Measurements from ENCODE around the gene NTRK3.

The NTRK3 gene

DNA sequence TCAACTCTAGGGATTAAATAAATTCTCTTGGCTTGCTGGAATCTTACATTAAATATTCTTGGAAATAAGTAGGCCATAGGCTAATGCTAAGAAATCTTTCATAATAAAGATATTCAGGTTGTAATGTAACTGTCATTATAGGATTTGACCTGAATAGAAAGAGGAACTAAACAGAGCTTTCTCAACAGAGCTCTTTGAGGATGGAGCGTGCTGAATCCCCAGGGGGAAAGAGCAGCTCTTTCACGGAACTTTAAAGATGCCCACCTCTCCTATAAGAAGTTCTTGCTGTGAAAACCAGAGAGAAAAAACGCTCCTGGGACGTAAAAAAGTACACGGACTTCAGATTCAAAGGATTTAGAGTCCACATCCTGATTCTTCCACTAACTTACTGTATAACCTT lies 77.9 kb downstream of the NTRK3 start:
- no peak for DNase-seq

DNA sequence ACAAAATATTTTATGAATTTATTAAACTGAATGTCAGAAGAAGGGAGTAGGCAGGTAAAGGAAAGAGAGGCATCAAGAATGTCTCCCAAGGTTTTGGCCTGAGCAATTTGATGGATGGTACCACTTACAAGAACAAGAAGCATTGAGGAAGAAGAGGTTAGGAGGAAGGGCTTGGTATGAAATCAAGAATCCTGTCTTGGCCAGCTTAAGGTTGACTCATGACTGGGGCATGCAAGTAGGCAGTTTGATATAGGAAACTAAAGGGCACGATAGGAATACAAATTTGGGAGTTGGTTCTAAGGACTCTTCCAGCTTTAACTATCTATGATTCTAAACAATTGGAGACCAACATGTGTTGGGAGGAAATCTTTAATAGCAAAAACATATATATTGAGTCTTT lies 79.1 kb downstream of the NTRK3 start:
- no peak for DNase-seq

- no peak for DNase-seq
Observed at GRCh38 chr15:88174571-88174970, 82.0 kb downstream of the NTRK3 start.

GRCh38 chr15:88166082-88166993 lies 90.2 kb downstream of the NTRK3 start:
- no peak for DNase-seq

- DNase-seq: no peak
Observed at GRCh38 chr15:88161636-88162035, 94.9 kb downstream of the NTRK3 start.

DNA sequence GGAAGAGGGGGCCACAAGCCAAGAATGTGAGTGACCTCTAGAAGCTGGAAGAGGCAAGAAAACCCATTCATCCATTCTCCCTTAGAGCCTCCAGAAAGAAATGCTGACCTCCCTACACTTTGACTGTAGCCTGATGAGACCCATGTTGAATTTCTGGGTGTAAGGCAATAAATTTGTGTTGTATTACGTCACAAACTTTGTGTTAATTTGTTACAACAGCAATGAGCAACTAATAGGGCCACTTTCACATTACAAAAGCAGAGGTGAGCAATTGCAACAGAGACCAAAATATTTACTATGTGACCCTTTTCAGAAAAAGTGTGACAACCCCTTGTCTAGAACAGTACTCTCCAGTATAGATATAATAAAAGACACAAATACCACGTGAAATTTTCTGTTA lies 101.2 kb downstream of the NTRK3 start:
- DNase-seq: no peak

GRCh38 chr15:88152672-88153071 lies 103.9 kb downstream of the NTRK3 start:
- DNase-seq: no peak

- no peak for DNase-seq
Observed at GRCh38 chr15:88147760-88148159, 108.8 kb downstream of the NTRK3 start.

DNA sequence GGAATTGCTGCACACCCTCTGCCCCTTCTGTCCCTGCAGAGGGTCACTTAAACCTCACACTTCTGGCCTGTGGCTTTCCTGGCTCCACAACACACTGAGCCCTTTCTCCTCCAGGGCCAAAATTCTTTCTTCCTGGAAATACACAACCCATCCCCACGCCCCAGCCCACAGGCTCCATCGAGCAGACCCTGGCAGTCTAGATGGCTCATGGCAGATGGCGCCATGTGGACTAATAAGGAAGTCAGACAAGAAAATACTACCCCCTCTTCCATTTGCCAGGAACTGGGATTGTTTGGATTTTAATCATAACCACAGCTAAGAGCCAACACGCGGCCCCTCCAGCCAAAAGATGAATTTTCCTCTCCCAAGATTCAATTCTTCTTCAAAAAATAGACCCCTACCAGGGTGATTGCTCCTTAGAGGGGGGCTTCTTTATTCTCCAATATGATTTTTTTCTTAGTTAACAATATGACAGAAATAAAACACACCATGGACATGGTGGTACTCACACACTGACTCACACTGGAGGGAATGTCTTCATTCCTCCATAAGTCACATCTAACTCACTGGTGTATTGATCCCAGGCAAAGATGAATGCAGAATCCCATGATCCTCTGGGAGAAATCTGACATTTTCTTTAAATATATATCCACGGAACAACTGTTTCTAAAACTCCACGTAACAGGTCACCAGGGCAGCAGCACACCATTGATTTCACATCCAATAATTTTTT lies 111.5 kb downstream of the NTRK3 start:
- no peak for DNase-seq

DNA sequence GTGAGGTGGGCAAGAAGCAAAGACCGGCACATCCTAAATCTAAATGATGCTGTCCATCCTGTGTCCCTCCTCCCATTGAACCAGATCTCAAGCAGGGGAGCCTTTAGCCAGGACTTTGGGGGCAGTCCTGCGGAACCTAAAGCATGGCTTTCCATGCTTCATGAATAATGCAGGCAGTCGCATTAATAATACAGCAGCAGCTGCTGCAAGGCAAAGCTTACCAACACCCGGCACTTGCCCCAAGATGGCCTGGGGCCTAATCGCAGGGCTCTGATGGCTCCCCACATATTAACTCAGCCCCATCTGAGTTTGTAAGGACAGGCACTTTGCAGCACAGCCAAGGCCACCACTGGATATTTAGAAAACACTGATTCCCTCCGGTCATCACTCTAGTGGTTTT lies 114.4 kb downstream of the NTRK3 start:
- DNase-seq: no peak

GRCh38 chr15:88141269-88141889 lies 115.2 kb downstream of the NTRK3 start:
- no peak for DNase-seq

GRCh38 chr15:88140398-88140797 lies 116.1 kb downstream of the NTRK3 start:
- no peak for DNase-seq

GRCh38 chr15:88139936-88140335 lies 116.6 kb downstream of the NTRK3 start:
- DNase-seq: no peak

GRCh38 chr15:88133795-88134194 lies 122.7 kb downstream of the NTRK3 start:
- no peak for DNase-seq

DNA sequence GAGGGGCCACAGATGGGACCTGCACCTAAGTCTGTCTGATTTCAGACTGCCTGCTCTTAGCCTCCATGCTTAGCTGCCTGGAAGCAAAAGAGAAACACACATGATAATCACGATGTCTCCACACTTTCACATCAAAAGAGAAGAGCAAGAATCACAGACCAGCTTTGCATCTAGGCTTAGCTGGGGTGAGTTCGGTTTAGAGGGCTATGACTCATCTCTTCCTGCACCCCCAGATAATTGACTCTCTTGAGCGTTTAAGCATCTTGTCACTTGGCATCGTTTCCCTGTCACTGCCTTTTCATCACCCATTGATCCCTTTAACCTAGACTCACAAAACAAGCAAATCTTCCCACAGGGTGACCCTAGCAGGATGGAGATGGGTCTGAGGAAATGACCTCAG lies 124.0 kb downstream of the NTRK3 start:
- DNase-seq: no peak

- no peak for DNase-seq
Observed at GRCh38 chr15:88131937-88132336, 124.6 kb downstream of the NTRK3 start.

- no peak for DNase-seq
Observed at GRCh38 chr15:88127432-88127790, 129.1 kb downstream of the NTRK3 start.

GRCh38 chr15:88126695-88127431 lies 129.7 kb downstream of the NTRK3 start:
- DNase-seq: no peak

GRCh38 chr15:88125576-88125975 lies 131.0 kb downstream of the NTRK3 start:
- DNase-seq: no peak

GRCh38 chr15:88124199-88124598 lies 132.3 kb downstream of the NTRK3 start:
- no peak for DNase-seq

DNA sequence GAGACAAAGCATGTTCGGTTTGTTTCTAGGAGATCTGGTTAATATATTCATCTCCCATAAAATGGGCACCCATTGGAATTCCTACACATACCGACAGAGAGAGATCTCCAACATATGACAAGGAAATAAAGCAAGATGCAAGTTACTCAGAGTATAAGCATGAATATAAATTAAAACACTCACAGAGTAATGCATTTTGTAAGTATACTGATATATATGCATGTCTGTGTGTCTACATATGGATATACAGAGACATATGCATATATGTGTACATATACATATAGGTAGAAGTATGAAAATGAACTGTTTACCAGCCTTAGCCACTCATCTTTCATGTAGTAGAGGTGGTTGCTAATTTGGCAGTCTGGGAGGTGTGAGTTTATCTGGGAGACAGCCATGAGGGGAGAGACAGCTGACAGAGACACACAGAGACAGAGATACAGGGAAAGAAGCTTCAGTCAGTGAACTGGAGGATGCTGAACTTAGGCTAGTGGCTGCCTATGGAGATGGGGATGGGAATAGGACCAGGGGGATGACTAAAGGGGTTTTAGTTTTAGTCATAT lies 134.5 kb downstream of the NTRK3 start:
- no peak for DNase-seq

- DNase-seq: no peak
Observed at GRCh38 chr15:88120026-88120425, 136.5 kb downstream of the NTRK3 start.

- DNase-seq: no peak
Observed at GRCh38 chr15:88118741-88119140, 137.8 kb downstream of the NTRK3 start.

Measured in CD4-positive, alpha-beta T cell treated with Interleukin-4 for 1 hour (primary cell).